Midbrain (tissue), 1 donor: ENCODE data around the gene KLHL29.
A peak's percentile ranks its signal among the peaks of the same experiment; 100 is the strongest.

Experiments
- DNase-seq: peaks from one replicate; lab custom pipeline; 2025; lab: John Stamatoyannopoulos, UW

The KLHL29 gene

DNA sequence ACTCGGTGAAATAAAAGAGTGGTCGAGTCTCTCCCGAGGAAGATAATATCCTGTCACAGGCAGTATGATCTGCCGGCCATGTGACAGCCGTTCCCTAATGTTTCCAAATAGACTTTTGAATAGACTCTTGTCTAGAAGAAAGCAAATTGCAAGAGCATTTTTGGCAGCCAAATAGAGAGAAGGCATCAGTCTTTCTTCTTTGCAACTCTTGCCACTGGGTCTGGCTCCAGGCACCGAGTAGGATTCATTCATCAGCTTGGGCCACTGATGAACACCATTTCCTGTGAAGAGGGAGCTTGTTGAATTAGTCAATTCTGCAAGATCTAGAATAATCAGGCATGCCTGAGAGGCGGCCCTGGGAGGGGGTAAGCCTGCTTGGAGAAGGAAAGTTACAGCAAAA lies 165.6 kb downstream of the KLHL29 start:
- DNase-seq: peak; percentile 48

DNA sequence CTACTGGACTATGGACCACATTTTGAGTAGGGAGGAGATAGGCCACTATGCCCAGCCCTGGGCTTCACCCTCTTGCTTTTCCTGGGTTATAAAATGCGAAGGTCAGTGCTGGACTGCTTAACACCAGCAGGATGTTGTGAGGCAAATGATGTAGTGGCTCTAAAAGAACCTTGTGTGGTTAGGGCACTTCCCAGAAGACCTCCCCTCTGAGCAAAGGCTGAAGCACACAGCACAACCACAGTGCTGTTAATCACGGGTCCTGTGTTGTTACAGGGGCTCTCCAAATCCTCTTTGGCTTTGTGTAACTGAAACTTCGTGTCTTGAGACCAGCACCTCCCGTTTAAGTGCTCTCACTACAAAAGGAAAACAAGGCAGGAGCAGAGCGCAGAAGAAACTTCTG lies 166.9 kb downstream of the KLHL29 start:
- DNase-seq: no peak

DNA sequence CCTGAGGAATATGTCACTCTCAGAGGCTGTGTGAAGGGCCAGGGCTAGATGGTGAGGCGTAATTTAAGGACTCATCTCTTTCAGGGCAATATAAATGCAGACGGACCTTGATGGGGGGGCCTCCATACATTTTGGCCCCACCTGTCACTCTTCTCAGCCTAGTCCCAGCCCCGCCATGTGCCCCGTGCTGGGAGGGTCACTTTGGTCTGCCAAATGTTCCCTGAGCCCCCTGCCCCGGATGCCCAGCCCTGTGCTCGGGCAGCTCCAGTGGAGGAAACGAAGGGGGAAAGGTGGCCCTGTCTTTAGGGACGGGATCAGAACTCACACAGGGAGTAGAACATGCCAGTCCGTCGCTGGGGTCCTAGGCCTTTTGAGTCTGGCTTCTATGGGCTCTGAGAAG lies 168.6 kb downstream of the KLHL29 start:
- no peak for DNase-seq

DNA sequence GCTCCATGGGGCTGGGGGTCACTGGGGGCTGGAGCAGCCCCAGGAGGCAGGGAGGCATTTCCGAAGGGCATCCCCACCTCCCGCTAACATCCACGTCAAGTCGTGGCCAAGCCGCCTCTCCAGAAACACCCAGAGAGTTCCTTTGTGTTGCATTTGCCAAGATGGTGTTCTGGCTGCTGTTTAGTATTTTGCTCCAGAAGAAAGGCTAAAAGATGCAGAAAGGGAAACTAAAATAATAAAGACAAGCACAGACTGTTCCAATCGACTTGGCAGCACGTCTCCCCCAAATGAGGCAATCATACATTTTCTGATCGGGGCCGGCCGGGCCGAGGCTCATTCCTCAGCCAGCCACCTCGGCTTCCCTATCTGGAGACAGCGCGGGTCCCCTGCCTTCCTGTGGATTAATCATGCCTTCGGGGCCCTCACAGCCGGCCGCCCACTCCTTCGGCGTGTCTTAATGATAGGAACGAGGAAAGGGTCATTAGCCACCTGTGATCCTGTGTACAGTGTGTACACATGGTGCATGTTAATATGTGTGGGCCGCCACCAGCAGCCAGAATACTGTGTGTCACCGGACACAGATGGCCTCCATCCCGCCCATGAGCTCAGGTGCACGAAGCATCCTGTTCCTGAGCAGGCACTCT lies 169.2 kb downstream of the KLHL29 start:
- no peak for DNase-seq

DNA sequence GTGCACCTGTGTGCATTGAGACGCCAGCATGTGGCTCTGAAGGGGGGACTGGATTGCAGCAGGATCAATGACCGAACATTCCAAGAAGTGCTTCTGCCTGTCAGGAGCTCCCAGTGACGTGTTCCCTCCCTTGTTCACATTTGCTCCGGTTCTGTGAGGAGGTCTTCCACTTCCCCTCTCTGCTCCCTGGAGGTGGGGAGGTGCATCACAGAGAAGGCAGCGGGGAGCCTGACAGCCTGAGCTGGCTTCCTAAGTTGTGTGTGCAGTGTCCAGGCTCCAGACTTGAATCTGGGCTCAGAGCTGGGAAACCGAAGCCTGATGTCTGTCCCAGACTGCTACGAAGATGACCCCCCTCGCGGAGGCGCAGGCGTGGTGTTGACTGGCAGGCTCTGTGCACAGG lies 171.0 kb downstream of the KLHL29 start:
- DNase-seq: no peak

DNA sequence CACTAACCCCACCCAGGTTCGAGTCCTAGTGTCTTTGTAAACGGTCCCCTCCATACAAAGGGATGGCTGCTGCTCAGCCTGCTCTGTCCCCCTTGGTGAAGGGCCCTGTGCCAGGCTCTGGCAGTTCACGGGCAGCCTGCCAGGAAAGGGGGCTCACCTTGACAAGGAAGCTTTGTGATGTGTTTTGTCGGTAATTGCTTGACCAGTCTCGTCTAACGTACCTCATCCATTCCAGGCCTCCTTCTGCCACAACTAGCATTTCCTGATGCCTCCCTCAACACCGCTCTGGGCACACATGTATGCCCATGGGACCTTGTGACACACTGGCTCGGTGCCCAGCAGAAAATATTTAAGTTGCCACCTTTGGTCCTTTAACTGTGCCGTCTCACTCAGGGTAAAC lies 171.9 kb downstream of the KLHL29 start:
- no peak for DNase-seq

DNA sequence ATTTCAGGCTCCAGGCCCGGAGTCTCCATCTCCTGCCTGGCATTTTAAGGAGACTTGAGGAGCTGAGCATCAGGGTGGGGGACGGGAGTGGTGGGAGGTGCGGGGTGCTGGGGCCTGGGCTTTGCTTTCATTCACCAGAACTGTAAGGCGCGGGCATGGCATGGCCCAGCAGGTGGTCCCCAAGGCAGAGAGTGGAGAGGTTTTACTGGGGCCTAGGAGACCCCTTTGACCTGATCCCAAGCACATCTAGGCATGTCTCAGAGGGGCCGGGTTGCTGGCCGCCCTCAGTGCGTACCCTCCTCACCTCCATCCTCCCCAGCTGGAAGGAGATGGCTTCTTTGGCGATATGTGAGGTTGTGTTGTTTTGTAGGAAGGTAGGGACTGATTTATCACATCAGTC lies 172.5 kb downstream of the KLHL29 start:
- DNase-seq: no peak

DNA sequence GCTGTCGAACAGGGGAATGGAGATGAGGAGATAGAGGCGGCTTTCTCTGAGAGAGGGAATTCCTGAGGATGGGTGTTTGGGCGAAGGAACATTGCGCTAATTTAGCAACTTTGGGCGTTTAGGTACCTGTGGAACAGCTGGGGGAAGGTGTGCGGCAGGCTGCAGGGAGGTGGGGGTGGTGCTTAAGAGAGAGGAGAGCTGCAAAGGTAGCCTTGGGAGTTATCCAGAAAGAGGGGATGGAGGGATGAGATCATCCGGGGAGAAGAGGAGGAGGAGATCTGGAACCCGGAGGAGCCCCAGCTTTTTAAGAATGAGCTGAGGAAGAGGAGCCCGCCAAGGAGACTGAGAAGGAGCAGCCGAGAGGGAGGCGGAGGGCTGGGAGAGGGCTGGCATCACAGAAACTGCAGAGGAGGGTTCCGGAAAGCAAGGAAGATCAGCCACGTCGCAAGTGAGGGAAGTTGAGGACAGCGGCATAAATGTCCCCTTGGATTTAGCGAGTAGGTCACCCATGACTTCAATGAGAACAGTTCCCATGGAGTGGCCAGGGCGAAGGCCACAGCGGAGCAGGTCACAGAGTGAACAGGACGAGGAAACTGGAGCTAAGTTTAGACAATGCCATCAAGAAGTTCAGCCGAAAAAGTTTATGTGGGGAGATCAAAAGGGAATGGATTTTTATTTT lies 174.7 kb downstream of the KLHL29 start:
- no peak for DNase-seq

DNA sequence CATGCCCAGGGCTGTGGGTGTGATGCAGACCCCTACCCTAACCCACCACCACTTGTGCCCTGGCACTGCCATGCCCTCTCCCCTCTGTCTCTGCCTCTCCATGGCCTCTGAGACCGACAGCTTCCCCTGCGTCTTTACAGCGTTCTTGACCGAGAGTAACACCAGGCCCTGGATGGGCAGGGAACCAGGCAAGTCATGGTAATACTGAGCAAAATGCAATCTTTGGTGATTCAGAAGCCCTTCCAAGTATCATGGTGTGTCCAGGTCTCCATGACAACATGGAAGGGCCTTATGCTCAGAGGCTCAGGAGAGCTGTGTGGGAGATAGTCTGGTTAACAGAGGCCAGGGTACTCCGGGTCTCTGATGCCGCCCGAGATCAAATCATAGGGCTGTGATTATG lies 176.1 kb downstream of the KLHL29 start:
- DNase-seq: no peak

DNA sequence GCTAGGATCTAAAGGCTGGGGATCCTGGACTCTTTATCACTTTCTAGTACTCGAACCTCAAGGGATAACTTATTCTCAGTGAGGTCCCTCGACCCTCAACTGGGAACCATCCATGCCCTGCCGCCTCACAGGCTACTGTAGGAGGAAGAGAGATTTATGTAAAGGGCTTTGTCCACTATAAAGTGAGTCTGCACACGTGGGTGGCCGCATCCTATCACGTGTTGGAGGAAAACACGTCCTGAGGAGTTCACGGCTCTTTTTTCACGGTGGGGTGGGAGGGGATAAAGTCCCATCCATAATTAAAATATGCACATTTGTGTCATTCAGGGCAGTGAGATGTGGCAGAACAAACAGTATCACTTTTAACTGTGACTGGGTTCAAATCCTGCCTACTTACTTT lies 176.6 kb downstream of the KLHL29 start:
- DNase-seq: no peak

DNA sequence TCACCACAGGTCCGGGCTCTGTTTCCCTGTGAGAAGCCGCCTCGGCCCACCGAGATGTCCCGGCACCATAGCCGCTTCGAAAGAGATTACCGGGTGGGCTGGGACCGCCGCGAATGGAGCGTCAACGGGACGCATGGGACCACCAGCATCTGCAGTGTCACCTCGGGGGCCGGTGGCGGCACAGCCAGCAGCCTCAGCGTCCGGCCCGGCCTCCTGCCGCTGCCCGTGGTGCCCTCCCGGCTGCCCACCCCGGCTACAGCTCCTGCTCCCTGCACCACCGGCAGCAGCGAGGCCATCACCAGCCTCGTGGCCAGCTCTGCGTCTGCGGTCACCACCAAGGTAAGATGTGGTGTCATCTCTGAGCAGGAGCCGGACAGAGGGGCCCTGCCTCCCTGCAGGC lies 177.2 kb downstream of the KLHL29 start:
- no peak for DNase-seq

DNA sequence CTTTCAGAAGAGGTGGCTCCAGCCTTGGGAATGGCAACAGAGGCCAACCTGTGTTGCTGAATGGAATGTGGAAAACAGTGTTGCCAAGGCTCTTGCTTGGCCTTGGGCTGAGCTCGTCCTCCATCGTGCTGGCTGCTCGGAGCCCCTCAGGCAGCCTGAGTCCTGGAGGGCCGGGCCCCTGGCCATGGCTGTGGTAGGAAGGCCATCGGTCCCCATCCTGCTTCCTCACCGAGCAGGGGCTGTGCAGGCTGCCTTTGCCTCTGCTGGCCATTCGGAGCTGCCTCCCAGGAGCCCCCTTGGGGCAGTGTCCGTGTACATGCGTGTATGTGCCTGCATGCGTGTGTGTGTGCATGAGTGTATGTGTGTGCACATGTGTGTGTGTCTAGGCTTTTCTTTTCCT lies 178.2 kb downstream of the KLHL29 start:
- no peak for DNase-seq

DNA sequence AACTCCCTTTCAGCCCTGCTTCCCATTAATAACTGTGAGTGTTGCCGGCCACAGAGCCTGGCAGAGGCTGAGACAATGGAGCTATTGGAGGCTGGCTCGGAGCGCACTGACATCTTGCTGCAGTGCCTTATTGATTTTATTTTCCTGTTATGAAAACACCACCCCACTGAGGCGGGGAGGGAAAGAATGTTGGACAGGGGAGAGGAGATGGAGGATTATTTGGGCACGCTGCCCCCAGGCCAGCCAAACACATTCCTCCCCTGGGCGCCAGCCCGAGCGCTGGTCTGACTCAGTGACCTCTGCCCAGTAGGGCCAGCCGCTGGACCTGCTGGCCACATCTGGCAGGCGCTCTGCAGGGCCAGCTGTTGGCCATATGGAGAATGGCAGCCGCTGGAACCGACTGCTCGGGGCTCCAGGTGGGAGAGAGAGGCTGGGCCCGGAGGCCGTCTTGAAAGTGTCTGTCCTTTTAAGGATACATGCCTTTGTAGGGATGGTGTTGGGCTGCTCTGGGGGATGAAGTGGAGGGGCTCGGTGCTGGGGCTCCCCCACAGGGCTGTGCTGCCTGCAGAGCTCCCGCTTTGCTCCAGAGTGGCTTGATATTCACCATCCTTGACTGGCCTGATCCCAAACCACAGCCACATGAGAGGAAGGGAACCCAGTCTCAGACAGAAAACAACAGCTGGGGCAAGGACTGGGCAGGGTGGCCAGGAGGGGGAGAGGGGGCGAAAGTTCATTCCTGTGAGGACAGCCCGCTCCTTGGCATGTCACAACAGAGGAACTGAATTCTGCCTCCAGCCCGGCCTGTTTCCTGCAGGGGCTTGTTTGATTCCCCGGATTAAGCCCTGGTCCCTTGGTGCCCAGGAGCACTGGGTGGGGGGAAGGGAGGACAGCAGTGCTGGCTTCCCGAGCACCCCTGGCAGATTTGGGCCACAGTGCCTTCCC lies 179.0 kb downstream of the KLHL29 start:
- peak; percentile 60 for DNase-seq

DNA sequence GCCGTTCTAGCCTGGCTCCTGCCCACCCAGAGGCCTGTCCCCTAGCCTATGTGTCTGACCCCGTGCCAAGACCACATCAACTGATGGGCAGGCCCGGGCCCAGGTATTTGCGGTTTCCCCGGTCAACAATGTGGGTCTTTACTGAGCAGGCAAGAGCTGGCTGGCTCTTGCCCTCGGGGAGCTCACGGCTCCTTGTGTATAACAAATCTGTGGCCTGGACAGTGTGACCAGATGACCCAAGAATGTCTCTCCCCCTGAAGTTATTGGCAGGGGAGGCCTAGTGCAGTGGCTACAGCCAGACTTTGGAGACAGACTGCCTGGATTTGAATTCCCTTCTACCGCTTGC lies 179.6 kb downstream of the KLHL29 start:
- no peak for DNase-seq

DNA sequence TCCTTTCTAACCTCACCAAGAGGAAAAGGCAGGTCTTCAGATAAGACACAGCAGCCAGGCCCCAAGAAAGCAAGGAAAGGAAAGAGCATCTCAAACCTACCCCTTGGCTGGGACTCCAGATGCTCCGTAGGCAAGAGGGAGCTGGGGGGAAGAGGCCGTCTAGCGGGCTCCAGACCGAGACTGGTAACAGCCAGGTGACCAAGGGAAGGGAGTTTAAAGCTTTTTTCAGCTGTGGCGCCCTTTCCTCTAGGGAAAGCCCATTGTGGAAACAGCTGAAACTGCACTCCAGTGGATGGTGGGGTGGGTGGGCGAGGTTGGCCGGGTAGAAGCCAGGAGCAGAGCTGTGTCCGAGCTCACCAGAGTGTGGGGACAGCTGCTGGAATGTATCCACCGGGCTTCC lies 180.4 kb downstream of the KLHL29 start:
- DNase-seq: no peak

DNA sequence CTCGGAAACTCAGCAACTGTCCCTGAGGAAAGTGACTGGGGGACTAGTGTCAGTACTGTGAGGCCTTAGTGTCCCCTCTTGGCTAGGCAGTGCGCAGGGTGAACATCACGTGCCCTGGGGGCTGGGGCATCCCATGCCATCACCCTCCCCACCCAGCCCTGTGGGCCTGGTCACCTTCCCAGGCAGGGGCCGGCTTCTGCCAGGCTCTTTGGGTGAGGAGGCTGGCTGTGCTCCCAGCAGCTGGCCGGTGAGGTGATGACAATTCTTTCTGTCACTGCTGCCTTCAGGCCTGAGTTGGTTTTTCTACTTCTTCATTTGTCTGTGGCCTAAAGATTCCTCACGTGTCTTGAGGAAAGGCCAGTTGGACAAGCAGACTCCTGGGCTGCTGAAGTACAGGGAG lies 180.8 kb downstream of the KLHL29 start:
- DNase-seq: no peak

DNA sequence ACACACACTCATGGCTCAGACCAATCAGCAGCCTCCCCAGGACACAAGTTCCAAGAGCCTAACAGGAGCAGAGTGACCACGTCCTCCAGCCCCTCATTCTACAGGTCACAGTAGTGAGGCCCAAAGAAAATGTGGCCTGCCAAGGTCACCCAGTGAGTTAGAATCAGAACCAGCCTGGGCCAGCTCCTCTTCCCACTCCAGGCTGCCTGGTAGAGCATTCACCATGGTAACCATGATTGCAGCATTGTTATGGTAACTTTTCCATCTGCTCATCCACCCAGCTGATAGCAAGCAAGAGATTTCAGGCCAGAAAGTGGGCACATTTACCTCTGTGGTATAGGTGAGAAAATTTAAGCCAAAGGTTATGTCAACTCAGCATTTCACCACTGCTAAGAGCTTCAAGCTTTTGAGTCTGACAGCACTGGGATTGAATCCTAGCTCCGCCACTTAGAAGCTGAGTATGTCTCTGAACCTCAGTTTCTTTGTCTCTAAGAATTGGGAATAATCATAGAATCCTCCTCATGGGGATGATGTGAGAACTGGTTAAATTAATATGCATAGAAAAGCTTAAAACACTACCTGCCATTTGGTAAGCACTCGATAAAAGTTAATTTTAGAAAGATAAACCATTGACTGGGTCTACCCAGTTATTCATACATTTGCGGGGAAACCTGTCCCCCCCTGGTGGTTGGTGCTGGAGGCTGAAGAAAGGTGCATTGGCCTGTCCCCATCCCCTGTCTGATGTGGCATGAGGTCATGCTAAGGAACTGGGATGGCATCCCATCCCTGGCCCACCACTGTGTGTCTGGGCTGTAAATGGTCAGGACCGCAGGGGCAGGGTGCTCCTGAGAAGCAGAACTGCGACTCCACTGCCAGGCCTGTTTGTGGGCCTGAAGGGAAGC lies 181.5 kb downstream of the KLHL29 start:
- no peak for DNase-seq

DNA sequence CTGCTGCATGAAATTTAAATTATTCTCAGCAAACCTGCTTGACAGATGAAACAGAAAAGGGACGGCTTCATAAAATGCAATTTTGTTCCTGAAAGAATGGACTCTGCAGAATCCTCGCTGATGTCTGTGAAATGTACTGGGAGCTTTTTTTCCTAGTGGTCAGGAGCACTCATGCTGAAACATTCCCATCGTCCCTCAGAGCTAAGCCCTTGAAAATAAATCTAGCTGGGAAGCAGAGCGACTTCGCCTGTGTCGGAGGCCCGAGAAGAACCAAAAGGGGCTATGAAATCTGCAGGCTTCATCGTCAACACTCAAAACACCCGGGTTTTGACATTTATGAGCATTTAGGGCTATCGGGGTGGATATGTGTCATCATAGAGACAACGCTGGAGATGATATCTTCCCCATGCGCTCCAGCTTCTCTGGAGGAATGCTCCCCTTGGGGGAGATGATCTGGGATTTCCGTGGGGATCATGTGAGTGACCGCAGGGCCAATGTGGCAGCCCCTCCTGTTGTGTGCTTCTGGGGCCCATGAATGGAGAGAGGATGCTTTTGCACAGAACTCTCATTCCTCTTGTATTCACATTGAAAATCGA lies 182.3 kb downstream of the KLHL29 start:
- no peak for DNase-seq

DNA sequence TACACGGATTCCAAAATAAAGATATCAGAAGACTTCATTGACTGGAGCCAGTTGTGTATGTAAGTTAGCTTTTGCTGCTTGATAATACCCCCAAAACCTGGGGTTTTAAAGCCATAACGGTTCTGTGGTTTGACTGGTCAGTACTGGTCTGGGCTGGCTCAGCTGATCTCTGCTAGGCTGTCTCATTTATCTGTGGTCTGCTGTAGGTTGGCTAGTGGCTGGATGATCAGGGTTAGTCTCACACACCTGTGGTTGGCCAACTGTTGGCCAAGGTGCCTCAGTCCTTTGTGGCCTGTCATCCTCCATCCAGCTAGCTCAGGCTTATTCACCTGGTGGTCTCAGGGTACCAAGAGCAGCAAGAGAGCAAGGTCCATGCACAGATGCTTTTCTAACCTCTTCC lies 183.2 kb downstream of the KLHL29 start:
- DNase-seq: no peak

DNA sequence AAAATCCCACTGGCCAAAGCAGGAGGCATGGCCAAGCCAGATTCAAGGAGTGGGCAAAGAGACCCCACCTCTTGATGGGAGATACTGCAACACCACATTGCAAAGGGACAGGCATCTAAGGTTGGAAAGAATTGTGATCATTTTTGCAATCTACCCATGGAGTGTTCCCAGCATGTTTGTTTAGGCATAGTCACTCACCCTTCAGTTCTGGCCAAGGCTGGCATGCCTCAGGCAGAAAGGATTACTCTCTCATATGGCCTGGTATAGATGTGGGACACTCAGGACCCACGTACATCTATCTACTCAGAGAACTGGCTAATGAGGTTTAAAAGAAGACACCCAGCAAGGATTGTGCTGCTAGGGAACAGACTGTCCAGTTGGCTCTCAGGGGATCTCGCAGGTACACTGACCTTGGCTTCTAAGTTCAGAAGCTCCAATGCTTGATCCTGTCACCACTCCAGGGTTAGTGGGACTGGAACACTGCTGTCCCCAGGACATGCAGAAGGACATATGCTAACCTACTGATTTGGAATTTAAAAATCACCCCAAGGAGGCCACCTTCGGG lies 183.7 kb downstream of the KLHL29 start:
- DNase-seq: no peak

DNA sequence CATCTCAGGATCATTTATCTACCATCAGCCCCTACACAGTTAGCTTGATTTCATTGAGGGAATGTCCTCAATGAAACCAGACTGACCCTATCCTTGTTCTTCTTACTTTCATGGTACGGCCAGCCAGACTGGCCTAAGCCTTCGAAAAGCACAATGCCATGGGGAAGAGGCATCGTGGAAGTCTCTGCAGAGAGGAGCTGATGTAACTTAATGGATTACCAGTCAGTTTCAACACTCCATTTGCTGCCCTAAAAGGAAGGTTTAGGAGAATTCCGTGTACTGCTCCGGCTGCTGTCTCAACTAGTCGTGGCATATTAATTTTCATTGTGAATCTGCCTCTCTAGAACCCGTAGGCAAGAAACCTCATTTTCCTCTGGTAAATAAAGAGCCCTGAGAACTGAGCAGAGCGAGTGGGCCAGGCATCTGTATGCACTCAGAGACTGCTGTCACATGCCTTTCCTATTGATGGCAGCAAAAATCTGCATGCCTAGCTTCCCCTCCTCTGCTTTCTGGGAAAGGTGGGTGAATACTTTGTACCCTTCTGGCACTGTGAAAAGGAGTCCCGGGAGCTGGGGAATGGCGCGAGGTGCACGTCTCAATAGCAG lies 184.9 kb downstream of the KLHL29 start:
- no peak for DNase-seq
